ENCODE measurements around the gene MAL.

GRCh38 chr2:95021847-95022246, 3.7 kb upstream of the MAL start:
- TF ChIP-seq CTCF (conservative IDR thresholded peaks at IDR 0.05; ENCODE audit: low read depth in 2 of 2) (no peak), EZH2 (IDR thresholded peaks at IDR 0.05; ENCODE audit: low read depth, unreplicated experiment) (no peak), REST (IDR thresholded peaks at IDR 0.05; ENCODE audit: unreplicated experiment) (no peak), ZNF114 (CRISPR knock-in tag; IDR thresholded peaks at IDR 0.05) (no peak), NANOG (IDR thresholded peaks at IDR 0.05; ENCODE audit: borderline replicate concordance) (no peak), EZH2phosphoT487 (IDR thresholded peaks at IDR 0.05; ENCODE audit: unreplicated experiment) (no peak), POLR2AphosphoS5 (IDR thresholded peaks at IDR 0.05; ENCODE audit: low read depth) (no peak), ZNF331 (CRISPR knock-in tag; IDR thresholded peaks at IDR 0.05; ENCODE audit: low read depth) (no peak), JUNB (IDR thresholded peaks at IDR 0.05; ENCODE audit: unreplicated experiment) (no peak)
